ENCODE data around the gene PTGER3.

DNA sequence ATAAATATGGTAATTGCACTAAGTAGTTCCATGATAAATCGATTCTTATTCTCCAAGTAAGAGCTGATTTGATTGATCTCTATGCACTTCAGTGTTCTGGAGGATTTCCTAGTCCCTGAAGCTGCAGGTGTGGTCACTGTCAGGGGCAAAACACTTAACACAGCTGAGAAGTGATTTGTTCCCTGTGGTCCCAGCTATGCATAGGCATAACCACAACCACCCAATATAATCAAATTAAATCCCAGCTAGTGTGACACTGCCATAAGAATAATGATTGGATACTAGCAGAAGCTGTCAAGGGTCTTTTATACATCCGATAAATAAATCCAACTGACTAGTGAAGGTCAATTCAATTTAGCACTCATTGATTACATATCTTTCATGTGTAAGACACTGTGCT is 60.1 kb downstream of the PTGER3 start:
- TF ChIP-seq, protein P1, sequence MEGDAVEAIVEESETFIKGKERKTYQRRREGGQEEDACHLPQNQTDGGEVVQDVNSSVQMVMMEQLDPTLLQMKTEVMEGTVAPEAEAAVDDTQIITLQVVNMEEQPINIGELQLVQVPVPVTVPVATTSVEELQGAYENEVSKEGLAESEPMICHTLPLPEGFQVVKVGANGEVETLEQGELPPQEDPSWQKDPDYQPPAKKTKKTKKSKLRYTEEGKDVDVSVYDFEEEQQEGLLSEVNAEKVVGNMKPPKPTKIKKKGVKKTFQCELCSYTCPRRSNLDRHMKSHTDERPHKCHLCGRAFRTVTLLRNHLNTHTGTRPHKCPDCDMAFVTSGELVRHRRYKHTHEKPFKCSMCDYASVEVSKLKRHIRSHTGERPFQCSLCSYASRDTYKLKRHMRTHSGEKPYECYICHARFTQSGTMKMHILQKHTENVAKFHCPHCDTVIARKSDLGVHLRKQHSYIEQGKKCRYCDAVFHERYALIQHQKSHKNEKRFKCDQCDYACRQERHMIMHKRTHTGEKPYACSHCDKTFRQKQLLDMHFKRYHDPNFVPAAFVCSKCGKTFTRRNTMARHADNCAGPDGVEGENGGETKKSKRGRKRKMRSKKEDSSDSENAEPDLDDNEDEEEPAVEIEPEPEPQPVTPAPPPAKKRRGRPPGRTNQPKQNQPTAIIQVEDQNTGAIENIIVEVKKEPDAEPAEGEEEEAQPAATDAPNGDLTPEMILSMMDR (conservative IDR thresholded peaks at IDR 0.05 in 1 of 2, IDR thresholded peaks at IDR 0.05 in 1 of 2; ENCODE audit: low read depth in 1 of 2, low read length in 2 of 2), result no peak
- TF ChIP-seq EZH2 (IDR thresholded peaks at IDR 0.05; ENCODE audit: low read length, missing control alignments), result no peak
